Smooth muscle cell (in vitro differentiated cells): ENCODE data around the gene YBX2. TPM values are rescaled to one million over a fixed set of nuclear protein-coding genes. Genes with fewer than 3 reads are reported as not detected.
A peak's percentile ranks its signal among the peaks of the same experiment; 100 is the strongest.

Experiments
- DNase-seq: peaks from one replicate; lab custom pipeline; 2025; ENCODE audit not compliant: unreplicated experiment; lab: John Stamatoyannopoulos, UW
- H2AFZ ChIP-seq: fragments of 200-600 bp; sonication (generic); 2 replicates; pipeline ENCODE4 v1.6.0; 2016; ENCODE audit warnings: antibody characterized with exemption, low read depth, mild to moderate bottlenecking
- H3F3A ChIP-seq: fragments of 200-600 bp; sonication (generic); 2 replicates; pipeline ENCODE4 v1.6.0; 2017; ENCODE audit warnings: antibody characterized with exemption, low read depth
- H3K27ac ChIP-seq: fragments of 200-600 bp; sonication (generic); 2 replicates; pipeline ENCODE4 v1.5.1; 2016; ENCODE audit warnings: low read depth, mild to moderate bottlenecking
- H3K27me3 ChIP-seq: fragments of 200-600 bp; sonication (generic); 2 replicates; pipeline ENCODE4 v1.6.1; 2016; ENCODE audit warnings: low read depth, mild to moderate bottlenecking
- H3K36me3 ChIP-seq: fragments of 200-600 bp; sonication (generic); 2 replicates; pipeline ENCODE4 v1.5.1; 2016; ENCODE audit warnings: low read depth
- H3K4me1 ChIP-seq: fragments of 200-600 bp; sonication (generic); 2 replicates; pipeline ENCODE4 v1.5.1; 2016; ENCODE audit warnings: low read depth
- H3K4me2 ChIP-seq: fragments of 200-600 bp; sonication (generic); 2 replicates; pipeline ENCODE4 v1.6.0; 2016; ENCODE audit warnings: mild to moderate bottlenecking
- H3K4me3 ChIP-seq: fragments of 200-600 bp; sonication (generic); 2 replicates; pipeline ENCODE4 v1.5.1; 2016; ENCODE audit warnings: mild to moderate bottlenecking
- H3K79me2 ChIP-seq: fragments of 200-600 bp; sonication (generic); 2 replicates; pipeline ENCODE4 v1.6.0; 2016; ENCODE audit warnings: low read depth, mild to moderate bottlenecking
- H3K9ac ChIP-seq: fragments of 200-600 bp; sonication (generic); 2 replicates; pipeline ENCODE4 v1.6.0; 2016; ENCODE audit warnings: low read depth
- H3K9me3 ChIP-seq: fragments of 200-600 bp; sonication (generic); replicated peaks from 2 replicates; pipeline ENCODE4 v1.5.1; 2016; ENCODE audit warnings: low read depth
- H4K20me1 ChIP-seq: fragments of 200-600 bp; sonication (generic); 2 replicates; pipeline ENCODE4 v1.6.0; 2016; ENCODE audit warnings: low read depth
- WGBS: methylation state at CpG from one replicate; pipeline ENCODE4 v1.1.7; 2016; ENCODE audit warnings: low lambda C conversion rate; 5-methylcytosine and 5-hydroxymethylcytosine counted together
- polyA plus RNA-seq: library from polyadenylated mRNA; unstranded; fragments of >200 nt; fragmentation: Nextera tagmentation; extraction: Ambion mirVana; gene quantifications from 2 replicates; pipeline ENCODE4 v1.2.1, GENCODE V29; 2016
- small RNA-seq: library from RNA; depleted of rRNA; stranded (forward); fragments of <200 nt; gene quantifications from one replicate; pipeline ENCODE3, GENCODE V24; 2014
- total RNA-seq: library from RNA; depleted of rRNA; stranded (reverse); fragments of >200 nt; gene quantifications from 2 replicates; pipeline ENCODE4 v1.2.3, GENCODE V29; 2014
- TF ChIP-seq, protein P1 (sequence below): fragments of 200-600 bp; sonication (generic); IDR thresholded peaks from 2 replicates; pipeline ENCODE4 v1.5.1; 2017; ENCODE audit warnings: borderline replicate concordance, mild to moderate bottlenecking, antibody characterized with exemption; ENCODE audit not compliant: insufficient read depth, poor library complexity, severe bottlenecking

YBX2 gene
- total and polyA plus RNA-seq, 2 experiments from 2014 or later, result 0.09 to 1.1 TPM

DNA sequence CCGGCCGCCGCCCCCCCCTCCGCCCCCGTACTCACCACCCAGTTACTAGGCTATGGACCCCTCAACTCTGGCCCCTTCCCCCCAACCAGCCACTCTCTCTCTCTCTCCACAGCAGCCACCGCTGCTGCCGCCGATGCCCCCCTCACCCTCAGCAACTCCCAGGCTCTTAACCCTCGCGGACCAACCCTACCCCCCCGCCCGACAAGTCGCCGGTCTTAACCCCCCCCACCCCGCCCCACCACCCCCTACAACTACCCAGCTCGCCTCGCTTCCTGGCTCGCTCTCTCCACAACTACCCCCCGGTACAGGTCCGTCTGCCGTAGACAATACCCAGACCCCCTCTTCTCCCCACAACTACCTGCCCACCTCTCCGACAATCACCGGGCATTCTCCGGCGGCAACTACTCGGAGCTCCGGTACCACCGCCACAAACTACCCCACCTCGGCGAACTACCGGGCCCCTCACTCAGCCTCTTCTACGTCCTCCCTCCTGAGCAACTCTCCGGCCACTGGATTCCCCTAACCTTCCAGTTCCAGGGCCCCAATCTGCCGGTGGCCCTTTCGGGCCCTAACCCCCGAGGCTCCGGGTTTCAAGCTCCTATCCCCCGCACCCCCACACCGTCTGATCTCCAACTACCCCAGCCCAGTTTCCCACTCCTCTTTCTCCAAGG lies 55.9 kb downstream of the YBX2 start:
- Histone ChIP-seq H2AFZ (no peak overlapping the region), H3K9ac (peak overlapping the region; percentile 86)
- under 1% methylated on average over 32 of the region's 39 CpGs for WGBS

More for the DNA sequence above, 55.9 kb downstream of the YBX2 start:
- peaks cover 20% of the 10 kb centered on the region for H4K20me1 ChIP-seq
- TF ChIP-seq, protein P1, sequence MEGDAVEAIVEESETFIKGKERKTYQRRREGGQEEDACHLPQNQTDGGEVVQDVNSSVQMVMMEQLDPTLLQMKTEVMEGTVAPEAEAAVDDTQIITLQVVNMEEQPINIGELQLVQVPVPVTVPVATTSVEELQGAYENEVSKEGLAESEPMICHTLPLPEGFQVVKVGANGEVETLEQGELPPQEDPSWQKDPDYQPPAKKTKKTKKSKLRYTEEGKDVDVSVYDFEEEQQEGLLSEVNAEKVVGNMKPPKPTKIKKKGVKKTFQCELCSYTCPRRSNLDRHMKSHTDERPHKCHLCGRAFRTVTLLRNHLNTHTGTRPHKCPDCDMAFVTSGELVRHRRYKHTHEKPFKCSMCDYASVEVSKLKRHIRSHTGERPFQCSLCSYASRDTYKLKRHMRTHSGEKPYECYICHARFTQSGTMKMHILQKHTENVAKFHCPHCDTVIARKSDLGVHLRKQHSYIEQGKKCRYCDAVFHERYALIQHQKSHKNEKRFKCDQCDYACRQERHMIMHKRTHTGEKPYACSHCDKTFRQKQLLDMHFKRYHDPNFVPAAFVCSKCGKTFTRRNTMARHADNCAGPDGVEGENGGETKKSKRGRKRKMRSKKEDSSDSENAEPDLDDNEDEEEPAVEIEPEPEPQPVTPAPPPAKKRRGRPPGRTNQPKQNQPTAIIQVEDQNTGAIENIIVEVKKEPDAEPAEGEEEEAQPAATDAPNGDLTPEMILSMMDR, result no peak
- H3K79me2 ChIP-seq, result peaks cover 66% of the 10 kb centered on the region
- H3K4me1 ChIP-seq, result peaks cover 26% of the 10 kb centered on the region
- peaks cover 52% of the 10 kb centered on the region for H3F3A ChIP-seq
- H3K4me3 ChIP-seq, result peak overlapping the region; percentile 98
- H3K4me2 ChIP-seq, result peak overlapping the region; percentile 91
- no peak for DNase-seq
- no peaks in the 10 kb centered on the region for H3K27me3 ChIP-seq
- H3K36me3 ChIP-seq, result no peaks in the 10 kb centered on the region
- peak overlapping the region; percentile 74 for H3K27ac ChIP-seq
- H3K9me3 ChIP-seq, result no peaks in the 10 kb centered on the region

Small RNA genes within 50 kb of the gene (small RNA-seq; reads per million reads assigned to genes)
- not detected for gene AC026954.2
- not detected for gene RF00019

Other genes starting within 250 kb of the YBX2 start
Only the 30 nearest of the 31 such genes appear.
- 0.22 TPM in 1 of 2 replicates, not detected in the other for gene ASGR2, start 179.8 kb downstream of the YBX2 start, total RNA-seq
- 0.15 and 0.50 TPM in 2 replicates for gene ASGR2, start 179.8 kb downstream of the YBX2 start, polyA plus RNA-seq
- gene ASGR1, start 115.3 kb downstream of the YBX2 start, total RNA-seq, result 1.2 and 3.6 TPM in 2 replicates
- 4.2 and 11.0 TPM in 2 replicates for gene ASGR1, start 115.3 kb downstream of the YBX2 start, polyA plus RNA-seq
- gene DLG4, start 74.8 kb downstream of the YBX2 start, total RNA-seq, result 9.4 and 12.3 TPM in 2 replicates
- 2.3 and 4.2 TPM in 2 replicates for gene DLG4, start 74.8 kb downstream of the YBX2 start, polyA plus RNA-seq
- 136 and 185 TPM in 2 replicates for gene ACADVL, start 74.7 kb downstream of the YBX2 start, total RNA-seq
- 331 and 541 TPM in 2 replicates for gene ACADVL, start 74.7 kb downstream of the YBX2 start, polyA plus RNA-seq
- gene DVL2, start 60.1 kb downstream of the YBX2 start, total RNA-seq, result 26.1 and 31.8 TPM in 2 replicates
- gene DVL2, start 60.1 kb downstream of the YBX2 start, polyA plus RNA-seq, result 46.7 and 49.6 TPM in 2 replicates
- 41.6 and 48.5 TPM in 2 replicates for gene PHF23, start 55.2 kb downstream of the YBX2 start, total RNA-seq
- 33.8 and 46.5 TPM in 2 replicates for gene PHF23, start 55.2 kb downstream of the YBX2 start, polyA plus RNA-seq
- gene GABARAP, start 52.2 kb downstream of the YBX2 start, total RNA-seq, result 305 and 363 TPM in 2 replicates
- 725 and 735 TPM in 2 replicates for gene GABARAP, start 52.2 kb downstream of the YBX2 start, polyA plus RNA-seq
- gene CTDNEP1, start 42.9 kb downstream of the YBX2 start, total RNA-seq, result 46.3 and 57.5 TPM in 2 replicates
- 88.4 and 96.2 TPM in 2 replicates for gene CTDNEP1, start 42.9 kb downstream of the YBX2 start, polyA plus RNA-seq
- gene ELP5, start 42.4 kb downstream of the YBX2 start, total RNA-seq, result 17.3 and 18.7 TPM in 2 replicates
- gene ELP5, start 42.4 kb downstream of the YBX2 start, polyA plus RNA-seq, result 41.3 and 42.4 TPM in 2 replicates
- 26.7 and 33.7 TPM in 2 replicates for gene CLDN7, start 32.2 kb downstream of the YBX2 start, total RNA-seq
- gene CLDN7, start 32.2 kb downstream of the YBX2 start, polyA plus RNA-seq, result 25.2 and 102 TPM in 2 replicates
- gene SLC2A4, start 12.9 kb downstream of the YBX2 start, total RNA-seq, result 0.18 TPM in 1 of 2 replicates, not detected in the other
- gene SLC2A4, start 12.9 kb downstream of the YBX2 start, polyA plus RNA-seq, result 0.11 TPM in 1 of 2 replicates, not detected in the other
- gene EIF5A, start 13.0 kb upstream of the YBX2 start, total RNA-seq, result 260 and 323 TPM in 2 replicates
- gene EIF5A, start 13.0 kb upstream of the YBX2 start, polyA plus RNA-seq, result 797 and 860 TPM in 2 replicates
- gene GPS2, start 20.7 kb upstream of the YBX2 start, total RNA-seq, result 35.2 and 40.3 TPM in 2 replicates
- 77.0 and 95.5 TPM in 2 replicates for gene GPS2, start 20.7 kb upstream of the YBX2 start, polyA plus RNA-seq
- gene NEURL4, start 34.7 kb upstream of the YBX2 start, total RNA-seq, result 8.6 and 23.8 TPM in 2 replicates
- gene NEURL4, start 34.7 kb upstream of the YBX2 start, polyA plus RNA-seq, result 5.1 and 9.2 TPM in 2 replicates
- 15.2 TPM in 1 of 2 replicates, not detected in the other for gene ACAP1, start 41.9 kb upstream of the YBX2 start, total RNA-seq
- gene ACAP1, start 41.9 kb upstream of the YBX2 start, polyA plus RNA-seq, result 31.6 and 48.1 TPM in 2 replicates
- gene KCTD11, start 57.5 kb upstream of the YBX2 start, total RNA-seq, result 34.7 and 37.2 TPM in 2 replicates
- 33.8 and 52.3 TPM in 2 replicates for gene KCTD11, start 57.5 kb upstream of the YBX2 start, polyA plus RNA-seq
- 0.49 TPM in 1 of 2 replicates, not detected in the other for gene TMEM95, start 60.5 kb upstream of the YBX2 start, total RNA-seq
- gene TMEM95, start 60.5 kb upstream of the YBX2 start, polyA plus RNA-seq, result 0.34 TPM in 1 of 2 replicates, not detected in the other
- gene TNK1, start 86.5 kb upstream of the YBX2 start, total RNA-seq, result 4.5 and 6.3 TPM in 2 replicates
- gene TNK1, start 86.5 kb upstream of the YBX2 start, polyA plus RNA-seq, result 3.6 and 13.5 TPM in 2 replicates
- gene PLSCR3, start 99.9 kb upstream of the YBX2 start, total RNA-seq, result 29.3 and 34.7 TPM in 2 replicates
- 110 and 122 TPM in 2 replicates for gene PLSCR3, start 99.9 kb upstream of the YBX2 start, polyA plus RNA-seq
- gene TMEM256, start 109.5 kb upstream of the YBX2 start, total RNA-seq, result 75.6 and 133 TPM in 2 replicates
- gene TMEM256, start 109.5 kb upstream of the YBX2 start, polyA plus RNA-seq, result 87.9 and 90.6 TPM in 2 replicates
- 15.1 and 20.9 TPM in 2 replicates for gene NLGN2, start 113.2 kb upstream of the YBX2 start, total RNA-seq
- gene NLGN2, start 113.2 kb upstream of the YBX2 start, polyA plus RNA-seq, result 10.8 and 11.9 TPM in 2 replicates
- gene SPEM1, start 125.7 kb upstream of the YBX2 start, total RNA-seq, result not detected in 2 replicates
- gene SPEM1, start 125.7 kb upstream of the YBX2 start, polyA plus RNA-seq, result not detected in 2 replicates
- 0.22 TPM in 1 of 2 replicates, not detected in the other for gene SPEM2, start 131.0 kb upstream of the YBX2 start, total RNA-seq
- gene SPEM2, start 131.0 kb upstream of the YBX2 start, polyA plus RNA-seq, result 0.56 and 1.0 TPM in 2 replicates
- not detected in 2 replicates for gene SPEM3, start 134.2 kb upstream of the YBX2 start, total RNA-seq
- gene SPEM3, start 134.2 kb upstream of the YBX2 start, polyA plus RNA-seq, result 0.14 TPM in 1 of 2 replicates, not detected in the other
- 7.3 and 10.0 TPM in 2 replicates for gene TMEM102, start 140.8 kb upstream of the YBX2 start, total RNA-seq
- 10.5 and 11.9 TPM in 2 replicates for gene TMEM102, start 140.8 kb upstream of the YBX2 start, polyA plus RNA-seq
- gene FGF11, start 144.9 kb upstream of the YBX2 start, total RNA-seq, result 21.3 and 28.5 TPM in 2 replicates
- gene FGF11, start 144.9 kb upstream of the YBX2 start, polyA plus RNA-seq, result 13.9 and 30.9 TPM in 2 replicates
- gene CHRNB1, start 150.4 kb upstream of the YBX2 start, total RNA-seq, result 8.9 and 12.2 TPM in 2 replicates
- gene CHRNB1, start 150.4 kb upstream of the YBX2 start, polyA plus RNA-seq, result 19.0 and 22.5 TPM in 2 replicates
- gene ZBTB4, start 185.0 kb upstream of the YBX2 start, total RNA-seq, result 24.2 and 25.6 TPM in 2 replicates
- gene ZBTB4, start 185.0 kb upstream of the YBX2 start, polyA plus RNA-seq, result 22.8 and 26.9 TPM in 2 replicates
- not detected in 2 replicates for gene SLC35G6, start 186.8 kb upstream of the YBX2 start, total RNA-seq
- gene SLC35G6, start 186.8 kb upstream of the YBX2 start, polyA plus RNA-seq, result 0.51 TPM in 1 of 2 replicates, not detected in the other
- 72.0 and 76.0 TPM in 2 replicates for gene POLR2A, start 189.7 kb upstream of the YBX2 start, total RNA-seq
- 80.2 and 123 TPM in 2 replicates for gene POLR2A, start 189.7 kb upstream of the YBX2 start, polyA plus RNA-seq